ENCODE results near the gene MYL5.

Gene MYL5

DNA sequence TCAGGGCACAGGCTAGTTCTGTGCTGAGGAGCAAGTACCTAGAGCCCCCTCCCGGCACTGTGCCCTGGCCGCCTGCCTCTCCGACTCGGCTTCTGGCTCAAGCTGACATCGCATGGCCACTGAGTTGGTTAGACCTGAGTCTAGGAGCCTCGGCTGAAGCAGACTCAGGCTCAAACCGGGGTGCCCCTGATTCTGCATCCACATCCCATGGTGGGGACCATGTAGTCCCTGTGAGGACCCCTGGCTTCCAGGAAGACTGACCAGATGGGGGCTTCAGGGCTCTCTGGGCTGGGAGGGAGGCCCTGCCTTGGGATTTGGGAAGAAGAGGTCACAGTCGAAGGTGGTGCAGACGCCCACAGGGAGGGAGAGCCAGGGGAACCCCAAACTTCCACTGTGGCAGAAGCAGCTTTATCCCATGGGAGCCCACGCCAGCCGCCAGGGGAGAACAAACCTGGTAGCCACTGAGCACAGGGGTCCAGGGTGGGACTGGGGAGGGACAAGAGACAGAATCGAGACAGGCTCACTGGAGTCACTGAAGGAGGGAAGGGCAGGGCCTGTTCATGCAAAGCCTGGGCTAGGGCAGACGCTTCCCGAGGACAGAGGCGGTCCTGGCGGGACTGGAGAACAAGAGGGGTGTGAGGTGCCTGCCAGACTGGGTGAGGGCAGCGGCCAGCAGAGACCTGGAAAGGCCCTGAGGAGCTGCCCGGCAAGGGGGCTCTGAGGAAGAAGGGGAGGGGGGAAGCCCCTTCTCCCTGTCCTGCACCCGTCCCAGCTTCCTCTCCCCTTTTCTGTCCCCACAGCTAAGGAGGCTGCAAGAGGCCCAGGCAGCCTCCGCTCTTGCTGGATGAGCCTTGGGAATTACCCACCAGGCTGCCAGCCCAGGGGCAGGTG lies 47.9 kb upstream of the MYL5 start:
- Histone ChIP-seq H3K4me2 (ENCODE audit: low read depth, low read length, poor library complexity, severe bottlenecking) (no peak overlapping the region), H3K27me3 (ENCODE audit: low read length) (no peaks in the 10 kb centered on the region), H3K9me3 (ENCODE audit: insufficient read depth, low read length) (peaks cover 5% of the 10 kb centered on the region; the same call in 1 of the 2 replicates), H3K9me2 (replicated peaks; ENCODE audit: insufficient read depth, low read length) (no peaks in the 10 kb centered on the region), H3F3A (ENCODE audit: insufficient read depth) (no peaks in the 10 kb centered on the region), H4K20me1 (ENCODE audit: low read depth, low read length) (no peaks in the 10 kb centered on the region), H3K4me3 (ENCODE audit: insufficient read depth, low read length, poor library complexity, severe bottlenecking) (no peak overlapping the region), H3K79me2 (ENCODE audit: insufficient read depth, low read length) (no peaks in the 10 kb centered on the region), H2AFZ (ENCODE audit: low read depth, low read length, severe bottlenecking) (no peak overlapping the region), H3K36me3 (ENCODE audit: low read length) (no peaks in the 10 kb centered on the region), H3K27ac (ENCODE audit: low read depth, low read length) (no peak overlapping the region), H3K9ac (ENCODE audit: low read length) (no peak overlapping the region)
- no peak for TF ChIP-seq EZH2phosphoT487 (conservative IDR thresholded peaks at IDR 0.05; ENCODE audit: low read length)
- TF ChIP-seq, protein P1, sequence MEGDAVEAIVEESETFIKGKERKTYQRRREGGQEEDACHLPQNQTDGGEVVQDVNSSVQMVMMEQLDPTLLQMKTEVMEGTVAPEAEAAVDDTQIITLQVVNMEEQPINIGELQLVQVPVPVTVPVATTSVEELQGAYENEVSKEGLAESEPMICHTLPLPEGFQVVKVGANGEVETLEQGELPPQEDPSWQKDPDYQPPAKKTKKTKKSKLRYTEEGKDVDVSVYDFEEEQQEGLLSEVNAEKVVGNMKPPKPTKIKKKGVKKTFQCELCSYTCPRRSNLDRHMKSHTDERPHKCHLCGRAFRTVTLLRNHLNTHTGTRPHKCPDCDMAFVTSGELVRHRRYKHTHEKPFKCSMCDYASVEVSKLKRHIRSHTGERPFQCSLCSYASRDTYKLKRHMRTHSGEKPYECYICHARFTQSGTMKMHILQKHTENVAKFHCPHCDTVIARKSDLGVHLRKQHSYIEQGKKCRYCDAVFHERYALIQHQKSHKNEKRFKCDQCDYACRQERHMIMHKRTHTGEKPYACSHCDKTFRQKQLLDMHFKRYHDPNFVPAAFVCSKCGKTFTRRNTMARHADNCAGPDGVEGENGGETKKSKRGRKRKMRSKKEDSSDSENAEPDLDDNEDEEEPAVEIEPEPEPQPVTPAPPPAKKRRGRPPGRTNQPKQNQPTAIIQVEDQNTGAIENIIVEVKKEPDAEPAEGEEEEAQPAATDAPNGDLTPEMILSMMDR (IDR thresholded peaks at IDR 0.05; ENCODE audit: insufficient read depth, low read length, poor library complexity, severe bottlenecking): no peak

GRCh38 chr4:627347-628125 lies 46.8 kb upstream of the MYL5 start:
- Histone ChIP-seq H3K9ac (ENCODE audit: low read length) (no peak overlapping the region), H3K9me3 (ENCODE audit: insufficient read depth, low read length) (peaks cover 3% of the 10 kb centered on the region; the same call in 1 of the 2 replicates), H3K9me2 (replicated peaks; ENCODE audit: insufficient read depth, low read length) (no peaks in the 10 kb centered on the region), H2AFZ (ENCODE audit: low read depth, low read length, severe bottlenecking) (no peak overlapping the region), H3K27me3 (ENCODE audit: low read length) (no peaks in the 10 kb centered on the region), H3K27ac (ENCODE audit: low read depth, low read length) (no peak overlapping the region), H3K4me3 (ENCODE audit: insufficient read depth, low read length, poor library complexity, severe bottlenecking) (no peak overlapping the region), H3K36me3 (ENCODE audit: low read length) (no peaks in the 10 kb centered on the region), H3K79me2 (ENCODE audit: insufficient read depth, low read length) (no peaks in the 10 kb centered on the region), H4K20me1 (ENCODE audit: low read depth, low read length) (no peaks in the 10 kb centered on the region), H3K4me2 (ENCODE audit: low read depth, low read length, poor library complexity, severe bottlenecking) (no peak overlapping the region), H3F3A (ENCODE audit: insufficient read depth) (no peaks in the 10 kb centered on the region)
- TF ChIP-seq EZH2phosphoT487 (conservative IDR thresholded peaks at IDR 0.05; ENCODE audit: low read length): no peak
- TF ChIP-seq, protein P1 (IDR thresholded peaks at IDR 0.05; ENCODE audit: insufficient read depth, low read length, poor library complexity, severe bottlenecking): no peak

DNA sequence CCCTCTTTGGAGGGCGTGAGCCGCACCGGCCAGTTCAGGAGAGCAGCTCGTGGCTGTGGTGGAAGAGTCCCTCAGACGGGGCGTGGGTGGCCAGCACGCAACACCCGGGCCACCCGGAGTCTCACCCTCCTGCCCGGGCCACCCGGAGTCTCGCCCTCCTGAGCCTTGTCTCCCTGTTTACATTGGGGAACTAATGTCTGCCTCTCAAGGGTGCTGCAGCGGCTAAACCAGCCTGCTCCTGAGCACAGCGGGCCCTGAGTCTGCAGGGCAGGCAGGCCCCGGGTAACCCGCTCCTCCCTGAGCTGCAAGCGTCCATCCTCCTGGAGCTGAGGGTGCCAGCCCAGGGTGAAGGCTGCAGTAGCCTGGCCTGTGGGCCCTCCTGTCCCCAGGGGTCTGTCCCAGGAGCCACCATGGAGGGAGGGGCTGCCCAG lies 46.0 kb upstream of the MYL5 start:
- H3K27me3 ChIP-seq (ENCODE audit: low read length): no peaks in the 10 kb centered on the region
- H2AFZ ChIP-seq (ENCODE audit: low read depth, low read length, severe bottlenecking): no peak overlapping the region
- H3K9me3 ChIP-seq (ENCODE audit: insufficient read depth, low read length): no peaks in the 10 kb centered on the region
- TF ChIP-seq EZH2phosphoT487 (conservative IDR thresholded peaks at IDR 0.05; ENCODE audit: low read length): no peak
- TF ChIP-seq, protein P1 (IDR thresholded peaks at IDR 0.05; ENCODE audit: insufficient read depth, low read length, poor library complexity, severe bottlenecking): no peak
- no peak overlapping the region for H3K9ac ChIP-seq (ENCODE audit: low read length)
- H3K4me3 ChIP-seq (ENCODE audit: insufficient read depth, low read length, poor library complexity, severe bottlenecking): no peak overlapping the region
- H3K9me2 ChIP-seq (replicated peaks; ENCODE audit: insufficient read depth, low read length): no peaks in the 10 kb centered on the region
- H3K36me3 ChIP-seq (ENCODE audit: low read length): no peaks in the 10 kb centered on the region
- no peaks in the 10 kb centered on the region for H3K79me2 ChIP-seq (ENCODE audit: insufficient read depth, low read length)
- no peak overlapping the region for H3K27ac ChIP-seq (ENCODE audit: low read depth, low read length)
- no peak overlapping the region for H3K4me2 ChIP-seq (ENCODE audit: low read depth, low read length, poor library complexity, severe bottlenecking)
- H3F3A ChIP-seq (ENCODE audit: insufficient read depth): no peaks in the 10 kb centered on the region
- no peaks in the 10 kb centered on the region for H4K20me1 ChIP-seq (ENCODE audit: low read depth, low read length)
